WTC11 (cell line): ENCODE measurements around the gene ERAP2. TPM values are rescaled to one million over a fixed set of nuclear protein-coding genes. Genes with fewer than 3 reads are reported as not detected.
"Not testable (repeated sequence)": the region's sequence is repeated elsewhere in the genome, so short reads cannot be mapped to it uniquely, and the experiment has no call there.

ENCODE experiments used
- ATAC-seq: fragments of 200-7000 bp; cut with Tn5 transposase; 2 replicates; pipeline ENCODE4 v1.10.0; 2021; ENCODE audit warnings: mild to moderate bottlenecking, moderate library complexity
- CTCF ChIA-PET: fragments of 300-600 bp; sonication (Branson Sonifier 250); formaldehyde crosslinking; loops from one replicate; lab custom pipeline; 2021; ENCODE audit warnings: antibody characterized with exemption; lab: Charles Lee
- POLR2A ChIA-PET: fragments of 350-600 bp; sonication (Branson Sonifier 250); formaldehyde crosslinking; loops from one replicate; lab custom pipeline; 2021; ENCODE audit warnings: antibody characterized with exemption; lab: Charles Lee
- DNase-seq: peaks from one replicate; pipeline ENCODE4 v3.0.0; 2021; ENCODE audit warnings: low spot score
- H3K27ac Mint-ChIP-seq: 2 replicates; pipeline ENCODE4 v1.8.0; 2021; ENCODE audit warnings: mixed read lengths
- H3K27me3 Mint-ChIP-seq: 2 replicates; pipeline ENCODE4 v1.8.0; 2021; ENCODE audit warnings: low read depth, mild to moderate bottlenecking, moderate library complexity, mixed read lengths
- H3K36me3 Mint-ChIP-seq: 2 replicates; pipeline ENCODE4 v1.8.0; 2021; ENCODE audit warnings: mixed read lengths
- H3K4me1 Mint-ChIP-seq: 2 replicates; pipeline ENCODE4 v1.8.0; 2022; ENCODE audit warnings: mixed read lengths
- H3K4me3 Mint-ChIP-seq: 2 replicates; pipeline ENCODE4 v1.8.0; 2021; ENCODE audit warnings: mild to moderate bottlenecking, moderate library complexity, mixed read lengths
- H3K9me3 Mint-ChIP-seq: 2 replicates; pipeline ENCODE4 v1.8.0; 2021; ENCODE audit warnings: mixed read lengths
- CREM ChIP-seq: sonication (generic); formaldehyde crosslinking; IDR thresholded peaks from 2 replicates; pipeline ENCODE4 v1.8.1; 2022; ENCODE audit warnings: mild to moderate bottlenecking, missing genetic modification reagents, moderate library complexity
- FOXJ3 ChIP-seq: sonication (generic); formaldehyde crosslinking; IDR thresholded peaks from 2 replicates; pipeline ENCODE4 v1.9.0; 2021; ENCODE audit warnings: missing genetic modification reagents, mild to moderate bottlenecking, borderline replicate concordance
- FOXP1 ChIP-seq: sonication (generic); formaldehyde crosslinking; IDR thresholded peaks from 2 replicates; pipeline ENCODE4 v1.8.0; 2022; ENCODE audit warnings: missing genetic modification reagents, mild to moderate bottlenecking, moderate library complexity, borderline replicate concordance
- IRF2 ChIP-seq: sonication (generic); formaldehyde crosslinking; IDR thresholded peaks from 2 replicates; pipeline ENCODE4 v1.8.0; 2022; ENCODE audit warnings: low read depth, missing genetic modification reagents, borderline replicate concordance
- KAT7 ChIP-seq: sonication (generic); formaldehyde crosslinking; IDR thresholded peaks from 2 replicates; pipeline ENCODE4 v1.8.1; 2023; ENCODE audit warnings: missing genetic modification reagents, mild to moderate bottlenecking, borderline replicate concordance
- NFATC4 ChIP-seq: fragments of 250-450 bp; sonication (Bioruptor Pico); IDR thresholded peaks from 2 replicates; pipeline ENCODE4 v1.9.0; 2021; ENCODE audit warnings: mild to moderate bottlenecking
- NR2C2 ChIP-seq: sonication (generic); formaldehyde crosslinking; IDR thresholded peaks from 2 replicates; pipeline ENCODE4 v1.8.0; 2022; ENCODE audit warnings: mild to moderate bottlenecking, missing genetic modification reagents
- SMAD4 ChIP-seq: sonication (generic); formaldehyde crosslinking; IDR thresholded peaks from 2 replicates; pipeline ENCODE4 v1.8.0; 2022; ENCODE audit warnings: mild to moderate bottlenecking, missing genetic modification reagents
- ZNF232 ChIP-seq: sonication (generic); formaldehyde crosslinking; IDR thresholded peaks from 2 replicates; pipeline ENCODE4 v1.8.0; 2022; ENCODE audit warnings: mild to moderate bottlenecking, missing genetic modification reagents
- ZNF416 ChIP-seq: fragments of 250-450 bp; sonication (Bioruptor Pico); IDR thresholded peaks from 2 replicates; pipeline ENCODE4 v1.9.0; 2021; ENCODE audit warnings: mild to moderate bottlenecking, inconsistent platforms
- total RNA-seq: library from RNA; stranded (reverse); gene quantifications from 3 replicates; pipeline ENCODE4 v1.2.3, GENCODE V29; 2021
- TF ChIP-seq, protein P1 (sequence below): sonication (generic); formaldehyde crosslinking; IDR thresholded peaks from 2 replicates; pipeline ENCODE4 v1.8.0; 2022; ENCODE audit warnings: mild to moderate bottlenecking, missing genetic modification reagents
- TF ChIP-seq, protein P2 (sequence below): fragments of 250-450 bp; sonication (Bioruptor Pico); IDR thresholded peaks from 2 replicates; pipeline ENCODE4 v1.9.0; 2021; ENCODE audit warnings: moderate library complexity, mild to moderate bottlenecking, inconsistent platforms, borderline replicate concordance
- TF ChIP-seq, protein P3 (sequence below): sonication (generic); formaldehyde crosslinking; IDR thresholded peaks from 2 replicates; pipeline ENCODE4 v1.8.1; 2023; ENCODE audit warnings: mild to moderate bottlenecking, moderate library complexity, missing genetic modification reagents
- TF ChIP-seq, protein P4 (sequence below): sonication (generic); formaldehyde crosslinking; conservative IDR thresholded peaks from 2 replicates; pipeline ENCODE4 v1.8.1; 2023; ENCODE audit warnings: mild to moderate bottlenecking, low read depth, missing genetic modification reagents, moderate library complexity
- TF ChIP-seq, protein P5 (sequence below): sonication (generic); formaldehyde crosslinking; IDR thresholded peaks from 2 replicates; pipeline ENCODE4 v1.8.1; 2023; ENCODE audit warnings: mild to moderate bottlenecking, missing genetic modification reagents, moderate library complexity
- TF ChIP-seq, protein P6 (sequence below): sonication (generic); formaldehyde crosslinking; IDR thresholded peaks from 2 replicates; pipeline ENCODE4 v1.8.1; 2023; ENCODE audit warnings: mild to moderate bottlenecking, missing genetic modification reagents
- TF ChIP-seq, protein P7 (sequence below): sonication (generic); formaldehyde crosslinking; IDR thresholded peaks from 2 replicates; pipeline ENCODE4 v1.8.0; 2022; ENCODE audit warnings: mild to moderate bottlenecking, missing genetic modification reagents

ERAP2 gene
- total RNA-seq, 1 experiment from 2014 or later, result 0.13 TPM

DNA sequence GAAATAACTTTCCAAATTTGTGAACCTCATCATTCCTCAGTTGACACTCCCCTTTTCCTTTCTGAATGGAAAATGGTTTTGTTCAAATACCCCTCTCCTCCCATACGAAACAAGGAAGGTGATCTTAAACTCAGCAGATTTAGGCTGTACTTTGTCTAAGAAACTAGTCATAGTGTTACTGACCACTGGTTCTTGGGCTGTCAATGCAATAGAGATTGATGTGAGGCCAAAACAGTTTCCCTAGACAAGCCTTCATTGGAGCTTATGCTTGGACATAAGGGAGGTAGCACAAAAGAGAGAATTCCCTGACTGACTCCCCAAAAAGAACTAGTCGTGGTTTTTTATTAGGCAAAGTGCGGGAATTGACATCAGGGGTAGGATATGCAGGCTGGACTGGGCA is 54.3 kb downstream of the ERAP2 start:
- ChIA-PET CTCF (no interaction called here), POLR2A (no interaction called here)
- no peak overlapping the region for H3K27ac Mint-ChIP-seq
- H3K4me1 Mint-ChIP-seq, result peaks cover 13% of the 10 kb centered on the region
- H3K4me3 Mint-ChIP-seq, result no peak overlapping the region
- no peaks in the 10 kb centered on the region for H3K27me3 Mint-ChIP-seq
- H3K36me3 Mint-ChIP-seq, result no peaks in the 10 kb centered on the region
- no peaks in the 10 kb centered on the region for H3K9me3 Mint-ChIP-seq
- no peak for ATAC-seq
- TF ChIP-seq, protein P1, sequence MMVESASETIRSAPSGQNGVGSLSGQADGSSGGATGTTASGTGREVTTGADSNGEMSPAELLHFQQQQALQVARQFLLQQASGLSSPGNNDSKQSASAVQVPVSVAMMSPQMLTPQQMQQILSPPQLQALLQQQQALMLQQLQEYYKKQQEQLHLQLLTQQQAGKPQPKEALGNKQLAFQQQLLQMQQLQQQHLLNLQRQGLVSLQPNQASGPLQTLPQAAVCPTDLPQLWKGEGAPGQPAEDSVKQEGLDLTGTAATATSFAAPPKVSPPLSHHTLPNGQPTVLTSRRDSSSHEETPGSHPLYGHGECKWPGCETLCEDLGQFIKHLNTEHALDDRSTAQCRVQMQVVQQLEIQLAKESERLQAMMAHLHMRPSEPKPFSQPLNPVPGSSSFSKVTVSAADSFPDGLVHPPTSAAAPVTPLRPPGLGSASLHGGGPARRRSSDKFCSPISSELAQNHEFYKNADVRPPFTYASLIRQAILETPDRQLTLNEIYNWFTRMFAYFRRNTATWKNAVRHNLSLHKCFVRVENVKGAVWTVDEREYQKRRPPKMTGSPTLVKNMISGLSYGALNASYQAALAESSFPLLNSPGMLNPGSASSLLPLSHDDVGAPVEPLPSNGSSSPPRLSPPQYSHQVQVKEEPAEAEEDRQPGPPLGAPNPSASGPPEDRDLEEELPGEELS (CRISPR knock-in tag), result no peak
- TF ChIP-seq, protein P2, sequence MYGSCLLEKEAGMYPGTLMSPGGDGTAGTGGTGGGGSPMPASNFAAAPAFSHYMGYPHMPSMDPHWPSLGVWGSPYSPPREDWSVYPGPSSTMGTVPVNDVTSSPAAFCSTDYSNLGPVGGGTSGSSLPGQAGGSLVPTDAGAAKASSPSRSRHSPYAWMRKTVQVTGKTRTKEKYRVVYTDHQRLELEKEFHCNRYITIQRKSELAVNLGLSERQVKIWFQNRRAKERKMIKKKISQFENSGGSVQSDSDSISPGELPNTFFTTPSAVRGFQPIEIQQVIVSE (CRISPR knock-in tag), result no peak
- no peak for TF ChIP-seq NFATC4 (CRISPR knock-in tag)
- no peak for TF ChIP-seq SMAD4 (CRISPR knock-in tag)
- TF ChIP-seq CREM (CRISPR knock-in tag), result no peak
- TF ChIP-seq, protein P3, sequence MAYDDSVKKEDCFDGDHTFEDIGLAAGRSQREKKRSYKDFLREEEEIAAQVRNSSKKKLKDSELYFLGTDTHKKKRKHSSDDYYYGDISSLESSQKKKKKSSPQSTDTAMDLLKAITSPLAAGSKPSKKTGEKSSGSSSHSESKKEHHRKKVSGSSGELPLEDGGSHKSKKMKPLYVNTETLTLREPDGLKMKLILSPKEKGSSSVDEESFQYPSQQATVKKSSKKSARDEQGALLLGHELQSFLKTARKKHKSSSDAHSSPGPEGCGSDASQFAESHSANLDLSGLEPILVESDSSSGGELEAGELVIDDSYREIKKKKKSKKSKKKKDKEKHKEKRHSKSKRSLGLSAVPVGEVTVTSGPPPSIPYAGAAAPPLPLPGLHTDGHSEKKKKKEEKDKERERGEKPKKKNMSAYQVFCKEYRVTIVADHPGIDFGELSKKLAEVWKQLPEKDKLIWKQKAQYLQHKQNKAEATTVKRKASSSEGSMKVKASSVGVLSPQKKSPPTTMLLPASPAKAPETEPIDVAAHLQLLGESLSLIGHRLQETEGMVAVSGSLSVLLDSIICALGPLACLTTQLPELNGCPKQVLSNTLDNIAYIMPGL, result no peak
- TF ChIP-seq FOXP1 (CRISPR knock-in tag), result no peak
- TF ChIP-seq ZNF416 (CRISPR knock-in tag), result no peak
- TF ChIP-seq, protein P4, sequence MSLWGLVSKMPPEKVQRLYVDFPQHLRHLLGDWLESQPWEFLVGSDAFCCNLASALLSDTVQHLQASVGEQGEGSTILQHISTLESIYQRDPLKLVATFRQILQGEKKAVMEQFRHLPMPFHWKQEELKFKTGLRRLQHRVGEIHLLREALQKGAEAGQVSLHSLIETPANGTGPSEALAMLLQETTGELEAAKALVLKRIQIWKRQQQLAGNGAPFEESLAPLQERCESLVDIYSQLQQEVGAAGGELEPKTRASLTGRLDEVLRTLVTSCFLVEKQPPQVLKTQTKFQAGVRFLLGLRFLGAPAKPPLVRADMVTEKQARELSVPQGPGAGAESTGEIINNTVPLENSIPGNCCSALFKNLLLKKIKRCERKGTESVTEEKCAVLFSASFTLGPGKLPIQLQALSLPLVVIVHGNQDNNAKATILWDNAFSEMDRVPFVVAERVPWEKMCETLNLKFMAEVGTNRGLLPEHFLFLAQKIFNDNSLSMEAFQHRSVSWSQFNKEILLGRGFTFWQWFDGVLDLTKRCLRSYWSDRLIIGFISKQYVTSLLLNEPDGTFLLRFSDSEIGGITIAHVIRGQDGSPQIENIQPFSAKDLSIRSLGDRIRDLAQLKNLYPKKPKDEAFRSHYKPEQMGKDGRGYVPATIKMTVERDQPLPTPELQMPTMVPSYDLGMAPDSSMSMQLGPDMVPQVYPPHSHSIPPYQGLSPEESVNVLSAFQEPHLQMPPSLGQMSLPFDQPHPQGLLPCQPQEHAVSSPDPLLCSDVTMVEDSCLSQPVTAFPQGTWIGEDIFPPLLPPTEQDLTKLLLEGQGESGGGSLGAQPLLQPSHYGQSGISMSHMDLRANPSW (CRISPR knock-in tag), result no peak
- TF ChIP-seq NR2C2 (CRISPR knock-in tag), result no peak
- no peak for TF ChIP-seq KAT7 (CRISPR knock-in tag)
- no peak for TF ChIP-seq IRF2 (CRISPR knock-in tag)
- TF ChIP-seq, protein P5, sequence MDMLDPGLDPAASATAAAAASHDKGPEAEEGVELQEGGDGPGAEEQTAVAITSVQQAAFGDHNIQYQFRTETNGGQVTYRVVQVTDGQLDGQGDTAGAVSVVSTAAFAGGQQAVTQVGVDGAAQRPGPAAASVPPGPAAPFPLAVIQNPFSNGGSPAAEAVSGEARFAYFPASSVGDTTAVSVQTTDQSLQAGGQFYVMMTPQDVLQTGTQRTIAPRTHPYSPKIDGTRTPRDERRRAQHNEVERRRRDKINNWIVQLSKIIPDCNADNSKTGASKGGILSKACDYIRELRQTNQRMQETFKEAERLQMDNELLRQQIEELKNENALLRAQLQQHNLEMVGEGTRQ (CRISPR knock-in tag), result no peak
- no peak for TF ChIP-seq ZNF232 (CRISPR knock-in tag)
- no peak for DNase-seq

DNA sequence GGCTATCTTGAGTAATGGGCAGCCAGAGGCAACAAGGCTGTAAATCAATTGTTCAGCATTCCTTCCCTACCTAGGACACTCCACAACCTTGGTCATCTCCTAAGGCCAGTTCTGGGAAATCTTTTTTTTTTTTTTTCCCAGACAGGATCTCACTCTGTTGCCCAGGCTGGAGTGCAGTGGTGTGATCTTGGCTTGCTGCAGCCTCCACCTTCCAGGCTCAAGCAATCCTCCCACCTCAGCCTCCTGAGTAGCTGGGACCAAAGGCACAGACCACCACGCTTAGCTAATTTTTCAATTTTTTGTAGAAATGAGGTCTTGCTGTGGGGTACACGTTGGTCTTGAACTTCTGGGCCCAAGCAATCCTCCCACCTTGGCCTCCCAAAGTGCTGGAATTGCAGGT is 54.7 kb downstream of the ERAP2 start:
- CTCF ChIA-PET, result interaction anchor here (1.1 kb wide), 1 partner anchor 178 kb away, joined by 3 read pairs; no protein-coding TSS in a partner anchor
- H3K27ac Mint-ChIP-seq, H3K36me3 Mint-ChIP-seq, POLR2A ChIA-PET, H3K27me3 Mint-ChIP-seq, H3K9me3 Mint-ChIP-seq, DNase-seq, H3K4me3 Mint-ChIP-seq, ATAC-seq: not testable (repeated sequence)
- peaks cover 13% of the 10 kb centered on the region for H3K4me1 Mint-ChIP-seq

DNA sequence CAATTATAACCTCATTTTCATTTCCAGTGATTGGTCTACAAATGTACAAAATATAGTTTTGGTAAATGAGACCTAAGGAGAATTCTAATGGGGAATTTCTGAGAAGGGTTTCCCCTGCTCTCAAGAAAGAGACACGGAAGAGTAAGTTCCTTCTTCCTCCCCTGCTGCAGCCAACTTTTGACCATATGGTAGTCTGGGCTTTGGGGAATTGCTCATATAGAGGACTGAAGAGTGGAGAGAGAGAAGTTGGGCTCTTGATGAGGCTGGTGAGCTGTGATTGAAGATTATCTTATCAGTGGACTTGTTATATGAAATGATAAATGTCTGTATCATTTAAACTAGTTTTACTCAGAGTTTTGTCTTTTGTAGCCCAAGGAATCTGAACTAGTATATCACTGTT is 55.3 kb downstream of the ERAP2 start:
- Mint-ChIP-seq H3K36me3 (no peaks in the 10 kb centered on the region), H3K9me3 (no peaks in the 10 kb centered on the region), H3K4me1 (peaks cover 14% of the 10 kb centered on the region), H3K4me3 (no peak overlapping the region), H3K27ac (no peak overlapping the region), H3K27me3 (peaks cover 2% of the 10 kb centered on the region)
- no peak for ATAC-seq
- ChIA-PET POLR2A (no interaction called here), CTCF (interaction anchor here (0.8 to 1.1 kb wide), 2 partner anchors 46 to 179 kb away, joined by 3 read pairs; no protein-coding TSS in a partner anchor)
- TF ChIP-seq, protein P6, sequence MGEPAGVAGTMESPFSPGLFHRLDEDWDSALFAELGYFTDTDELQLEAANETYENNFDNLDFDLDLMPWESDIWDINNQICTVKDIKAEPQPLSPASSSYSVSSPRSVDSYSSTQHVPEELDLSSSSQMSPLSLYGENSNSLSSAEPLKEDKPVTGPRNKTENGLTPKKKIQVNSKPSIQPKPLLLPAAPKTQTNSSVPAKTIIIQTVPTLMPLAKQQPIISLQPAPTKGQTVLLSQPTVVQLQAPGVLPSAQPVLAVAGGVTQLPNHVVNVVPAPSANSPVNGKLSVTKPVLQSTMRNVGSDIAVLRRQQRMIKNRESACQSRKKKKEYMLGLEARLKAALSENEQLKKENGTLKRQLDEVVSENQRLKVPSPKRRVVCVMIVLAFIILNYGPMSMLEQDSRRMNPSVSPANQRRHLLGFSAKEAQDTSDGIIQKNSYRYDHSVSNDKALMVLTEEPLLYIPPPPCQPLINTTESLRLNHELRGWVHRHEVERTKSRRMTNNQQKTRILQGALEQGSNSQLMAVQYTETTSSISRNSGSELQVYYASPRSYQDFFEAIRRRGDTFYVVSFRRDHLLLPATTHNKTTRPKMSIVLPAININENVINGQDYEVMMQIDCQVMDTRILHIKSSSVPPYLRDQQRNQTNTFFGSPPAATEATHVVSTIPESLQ, result no peak
- TF ChIP-seq ZNF232 (CRISPR knock-in tag) (no peak), IRF2 (CRISPR knock-in tag) (no peak), FOXJ3 (CRISPR knock-in tag) (no peak), SMAD4 (CRISPR knock-in tag) (no peak), NFATC4 (CRISPR knock-in tag) (no peak)
- TF ChIP-seq, protein P7, sequence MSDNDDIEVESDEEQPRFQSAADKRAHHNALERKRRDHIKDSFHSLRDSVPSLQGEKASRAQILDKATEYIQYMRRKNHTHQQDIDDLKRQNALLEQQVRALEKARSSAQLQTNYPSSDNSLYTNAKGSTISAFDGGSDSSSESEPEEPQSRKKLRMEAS, result no peak
- TF ChIP-seq, protein P5 (CRISPR knock-in tag), result no peak
- no peak for DNase-seq
